PC-3 (cell line): ENCODE data around the gene PLCD1.

Experiments used
- CTCF ChIP-seq: fragments of 300-600 bp; sonication (generic); conservative IDR thresholded peaks from 2 replicates; pipeline ENCODE4 v1.5.1; 2017; ENCODE audit warnings: antibody characterized with exemption, low read depth, mild to moderate bottlenecking, low read length
- EZH2phosphoT487 ChIP-seq: fragments of 300-600 bp; sonication (generic); IDR thresholded peaks from 2 replicates; pipeline ENCODE4 v1.6.1; 2018; ENCODE audit warnings: mild to moderate bottlenecking, antibody characterized with exemption, low read length, borderline replicate concordance

GRCh38 chr3:38006445-38006995, 22.9 kb downstream of the PLCD1 start:
- TF ChIP-seq CTCF (no peak), EZH2phosphoT487 (no peak)
